NCI-H1436 treated with DMSO at 0.1 percent for 48 hours (cell line): ENCODE results near the gene FAM72B.
"Not testable (repeated sequence)": the region's sequence is repeated elsewhere in the genome, so short reads cannot be mapped to it uniquely, and the experiment has no call there.

Source experiments
- DNase-seq: peaks from one replicate; lab custom pipeline; 2025; lab: John Stamatoyannopoulos, UW

FAM72B gene

DNA sequence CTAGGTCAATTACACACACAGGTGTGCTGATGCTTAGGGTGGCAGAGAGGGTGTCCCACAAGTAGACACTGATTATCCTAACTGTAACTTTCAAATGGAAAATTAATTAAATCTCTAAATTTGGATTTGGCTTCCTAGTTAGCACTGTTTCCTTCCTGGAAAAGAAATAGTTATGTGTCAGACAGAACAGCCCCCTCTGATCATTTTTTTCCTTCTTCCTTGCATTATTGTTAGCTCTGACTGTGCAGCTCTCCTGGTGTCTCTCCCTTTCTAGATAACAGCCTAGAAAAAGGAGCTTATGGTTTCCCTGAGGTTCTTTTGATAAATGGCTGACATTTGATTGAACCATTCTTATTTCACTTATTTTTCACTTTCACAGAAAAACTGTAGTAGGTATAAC, 31.4 kb downstream of the FAM72B start:
- not testable (repeated sequence) for DNase-seq

DNA sequence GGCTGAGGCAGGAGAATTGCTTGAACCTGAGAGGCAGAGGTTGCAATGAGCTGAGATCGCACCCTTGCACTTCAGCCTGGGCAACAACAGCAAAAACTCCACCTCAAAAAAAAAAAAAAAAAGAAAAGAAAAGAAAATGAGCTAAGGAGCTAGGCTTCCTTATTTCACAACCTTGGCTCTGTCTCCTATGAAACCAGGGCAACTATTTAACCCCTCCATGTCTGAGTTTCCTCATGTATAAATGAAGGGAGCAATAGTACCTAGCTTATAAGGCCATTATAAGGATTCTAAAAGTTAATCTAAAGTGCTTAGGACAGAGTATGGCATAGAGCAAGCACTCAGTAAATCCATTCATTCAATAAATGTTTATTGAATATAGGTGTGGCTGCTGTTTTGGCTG, 32.8 kb downstream of the FAM72B start:
- DNase-seq, result not testable (repeated sequence)

DNA sequence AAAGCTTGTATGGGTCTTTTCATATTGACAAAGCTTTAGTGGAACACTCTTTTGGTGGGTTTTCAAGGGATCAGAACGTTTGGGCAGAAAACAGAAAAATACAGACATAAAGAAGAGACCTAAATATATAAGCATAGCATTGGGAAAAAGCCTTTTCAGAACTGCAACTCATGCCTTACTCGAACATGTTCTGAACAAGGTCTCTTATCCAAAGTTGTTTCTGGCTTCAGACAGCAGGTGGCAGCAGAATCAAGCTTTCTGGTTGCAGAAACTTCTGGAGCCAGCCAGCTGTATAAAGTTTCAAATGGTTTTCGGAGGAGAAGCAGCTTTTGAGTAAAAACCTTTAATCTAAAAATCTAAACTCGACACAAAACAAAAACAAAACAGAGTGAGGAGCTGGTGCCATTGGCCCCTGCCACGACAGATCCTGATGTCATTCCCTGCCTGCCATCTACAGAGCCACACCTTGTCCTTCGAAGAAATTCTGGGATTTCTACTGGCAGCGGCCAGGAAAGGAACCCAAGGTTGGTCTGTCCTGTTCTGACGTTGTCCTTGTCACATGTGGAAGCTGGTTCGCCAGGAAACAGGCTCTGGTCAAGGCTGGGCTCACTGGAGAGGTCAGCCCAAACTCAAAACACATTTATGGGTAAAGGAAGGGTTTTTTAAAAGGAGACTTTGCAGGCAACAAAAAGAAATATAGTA, 35.5 kb downstream of the FAM72B start:
- DNase-seq, result not testable (repeated sequence)

DNA sequence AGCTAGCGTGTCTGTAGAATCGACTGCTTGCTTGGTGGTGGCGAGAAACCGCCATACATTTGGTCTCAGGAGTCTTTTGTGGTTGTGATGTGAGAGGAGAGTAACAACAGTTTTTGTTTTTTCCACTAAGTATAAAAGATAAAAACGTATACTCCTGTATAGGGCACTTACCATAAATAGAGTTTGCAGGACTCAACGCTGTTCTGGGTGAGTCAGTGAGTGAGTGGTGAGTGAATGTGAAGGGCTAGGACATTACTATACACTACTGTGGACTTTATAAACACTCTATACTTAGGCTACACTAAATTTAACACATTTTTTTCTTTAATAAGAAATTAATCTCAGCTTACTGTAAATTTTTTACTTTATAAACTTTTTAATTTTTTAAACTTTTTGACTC, 43.7 kb downstream of the FAM72B start:
- not testable (repeated sequence) for DNase-seq

DNA sequence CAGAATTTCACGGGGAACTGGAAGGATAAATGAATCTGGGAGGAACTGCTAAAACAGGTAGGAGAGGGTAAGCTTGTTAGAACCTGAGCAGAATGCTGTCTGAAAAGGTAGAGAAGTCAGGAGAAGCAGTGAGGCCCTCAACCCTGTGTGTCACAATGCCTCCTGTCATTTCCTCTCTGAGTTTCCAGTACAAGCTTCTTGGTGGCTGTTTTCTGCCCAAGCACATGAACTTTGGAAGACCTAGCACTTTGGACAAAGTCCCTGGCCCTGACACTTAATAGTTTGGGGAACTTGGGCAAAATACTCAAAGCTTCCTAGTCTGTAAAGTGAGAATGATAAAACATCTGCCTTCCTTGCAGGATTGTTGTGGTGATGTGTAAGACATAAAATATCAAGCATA, 52.6 kb downstream of the FAM72B start:
- not testable (repeated sequence) for DNase-seq

DNA sequence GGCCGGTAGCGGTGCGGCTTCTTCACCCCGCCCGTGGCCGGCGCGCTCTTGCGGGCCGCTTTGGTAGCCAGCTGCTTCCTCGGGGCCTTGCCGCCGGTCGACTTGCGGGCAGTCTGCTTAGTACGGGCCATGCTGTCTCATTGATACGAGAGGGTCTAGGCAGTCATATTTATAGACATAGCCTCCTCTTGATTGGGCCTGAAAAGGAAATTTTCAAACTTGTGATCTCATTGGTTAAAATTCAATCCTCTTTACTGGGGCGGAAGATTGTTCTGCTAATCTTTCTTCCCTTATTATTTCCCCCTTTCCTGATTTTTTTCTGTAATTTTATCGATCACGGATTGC, 65.7 kb downstream of the FAM72B start:
- not testable (repeated sequence) for DNase-seq
